Choroid plexus epithelial cell (primary cell): ENCODE data around the gene FERMT2.

Source experiments
- DNase-seq: peaks from one replicate; pipeline ENCODE4 v3.0.0-alpha.2; 2010; ENCODE audit warnings: low read depth
- H3K4me3 ChIP-seq: 2 replicates; pipeline ENCODE4 v1.5.1; 2011; ENCODE audit warnings: low read depth, mild to moderate bottlenecking, control low read depth, low read length, moderate library complexity
- CTCF ChIP-seq: conservative IDR thresholded peaks from 2 replicates; pipeline ENCODE4 v1.5.1; 2011; ENCODE audit warnings: low read depth, mild to moderate bottlenecking, control low read depth, inconsistent platforms, low read length, moderate library complexity

Gene FERMT2

GRCh38 chr14:52891800-52892199 is 59.0 kb downstream of the FERMT2 start:
- no peak for DNase-seq
- H3K4me3 ChIP-seq = no peak overlapping the region
- no peak for TF ChIP-seq CTCF

- H3K4me3 ChIP-seq = no peak overlapping the region
- TF ChIP-seq CTCF = no peak
- DNase-seq = no peak
Measured at GRCh38 chr14:52888839-52889838, 61.7 kb downstream of the FERMT2 start.

GRCh38 chr14:52888159-52888558 is 62.7 kb downstream of the FERMT2 start:
- DNase-seq = no peak
- H3K4me3 ChIP-seq = no peak overlapping the region

GRCh38 chr14:52885230-52885629 is 65.6 kb downstream of the FERMT2 start:
- TF ChIP-seq CTCF = no peak
- no peak overlapping the region for H3K4me3 ChIP-seq
- DNase-seq = peak; percentile 87

More at GRCh38 chr14:52888159-52888558, 62.7 kb downstream of the FERMT2 start:
- TF ChIP-seq CTCF = no peak

GRCh38 chr14:52883658-52884057 is 67.2 kb downstream of the FERMT2 start:
- no peak overlapping the region for H3K4me3 ChIP-seq
- no peak for DNase-seq
- TF ChIP-seq CTCF = no peak

GRCh38 chr14:52882824-52883223 is 68.0 kb downstream of the FERMT2 start:
- TF ChIP-seq CTCF = no peak
- H3K4me3 ChIP-seq = no peak overlapping the region

More at GRCh38 chr14:52882824-52883223, 68.0 kb downstream of the FERMT2 start:
- DNase-seq = no peak
